ENCODE measurements around the gene LRRC56.
A peak's percentile ranks its signal among the peaks of the same experiment; 100 is the strongest.

The LRRC56 gene

DNA sequence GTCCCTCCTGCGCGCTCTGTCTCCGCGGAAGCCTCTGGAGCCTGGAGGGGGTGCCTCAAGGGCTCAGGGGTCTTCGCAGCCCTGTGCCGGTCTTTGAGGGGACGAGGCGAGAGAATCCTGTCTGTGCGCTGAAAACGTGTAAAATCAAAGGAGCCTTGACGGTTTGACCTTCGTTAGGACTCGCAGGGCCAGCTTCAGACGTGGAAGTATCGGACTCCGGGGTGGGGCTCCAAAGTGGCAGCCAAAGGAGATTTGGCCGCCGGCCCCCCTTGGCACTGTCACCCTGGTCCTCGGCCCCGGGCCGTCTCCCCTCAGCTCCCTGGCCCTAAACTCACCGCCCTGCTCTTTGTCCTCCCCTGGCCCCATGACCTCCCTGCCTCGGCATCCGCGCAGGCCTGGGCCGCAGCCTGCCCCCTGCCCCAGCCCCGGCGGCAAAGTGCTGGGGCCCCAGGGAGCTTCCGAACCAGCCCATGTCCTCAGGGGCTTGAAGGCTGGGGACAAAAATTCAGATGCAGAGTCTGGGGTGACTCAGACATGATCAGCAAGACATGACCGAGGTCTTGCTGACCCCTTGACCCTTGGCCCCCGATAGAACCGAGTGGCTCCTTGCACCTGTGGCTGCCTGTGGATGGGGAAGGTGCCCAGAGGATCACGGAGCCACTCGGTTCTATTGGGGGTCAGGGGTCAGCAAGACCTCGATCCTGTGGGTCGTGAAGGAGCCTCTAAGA is 32.0 kb downstream of the LRRC56 start:
- peaks cover 0 to under 1% of the 10 kb centered on the region in 2 experiments; a peak in 1 of 3 replicates for H3K36me3 ChIP-seq (ENCODE audit: control insufficient read depth in 2 of 2, insufficient read depth in 1 of 2, low read length in 2 of 2)
- ChIA-PET POLR2A (interaction anchor here (0.9 to 1.6 kb wide), 3 partner anchors 10 to 235 kb away, joined by 3 to 4 read pairs (median 4); partner anchors contain the start of gene IRF7), CTCF (interaction anchor here (0.8 kb wide), 1 partner anchor 51 kb away, joined by 4 read pairs; no protein-coding TSS in a partner anchor)
- peak overlapping the region; percentile 73; the same call in 1 of the 2 replicates for H3K27ac ChIP-seq (ENCODE audit: extremely low read depth, low read depth, low read length)
- TF ChIP-seq BCL11B (tag by site-specific recombination; IDR thresholded peaks at IDR 0.05; ENCODE audit: low read depth) (peak; percentile 83), GLIS2 (tag by site-specific recombination; IDR thresholded peaks at IDR 0.05) (0 out of 2 replicates have a peak, but pooled peaks have one; percentile 36), ZBTB8A (tag by site-specific recombination; IDR thresholded peaks at IDR 0.05) (peak; percentile 11; the same call in 1 of the 2 replicates), ZNF350 (tag by site-specific recombination; IDR thresholded peaks at IDR 0.05) (no peak), BCL11A (tag by site-specific recombination; IDR thresholded peaks at IDR 0.05; ENCODE audit: low read depth) (peak; percentile 56; the same call in 1 of the 2 replicates)
- TF ChIP-seq, protein P1, sequence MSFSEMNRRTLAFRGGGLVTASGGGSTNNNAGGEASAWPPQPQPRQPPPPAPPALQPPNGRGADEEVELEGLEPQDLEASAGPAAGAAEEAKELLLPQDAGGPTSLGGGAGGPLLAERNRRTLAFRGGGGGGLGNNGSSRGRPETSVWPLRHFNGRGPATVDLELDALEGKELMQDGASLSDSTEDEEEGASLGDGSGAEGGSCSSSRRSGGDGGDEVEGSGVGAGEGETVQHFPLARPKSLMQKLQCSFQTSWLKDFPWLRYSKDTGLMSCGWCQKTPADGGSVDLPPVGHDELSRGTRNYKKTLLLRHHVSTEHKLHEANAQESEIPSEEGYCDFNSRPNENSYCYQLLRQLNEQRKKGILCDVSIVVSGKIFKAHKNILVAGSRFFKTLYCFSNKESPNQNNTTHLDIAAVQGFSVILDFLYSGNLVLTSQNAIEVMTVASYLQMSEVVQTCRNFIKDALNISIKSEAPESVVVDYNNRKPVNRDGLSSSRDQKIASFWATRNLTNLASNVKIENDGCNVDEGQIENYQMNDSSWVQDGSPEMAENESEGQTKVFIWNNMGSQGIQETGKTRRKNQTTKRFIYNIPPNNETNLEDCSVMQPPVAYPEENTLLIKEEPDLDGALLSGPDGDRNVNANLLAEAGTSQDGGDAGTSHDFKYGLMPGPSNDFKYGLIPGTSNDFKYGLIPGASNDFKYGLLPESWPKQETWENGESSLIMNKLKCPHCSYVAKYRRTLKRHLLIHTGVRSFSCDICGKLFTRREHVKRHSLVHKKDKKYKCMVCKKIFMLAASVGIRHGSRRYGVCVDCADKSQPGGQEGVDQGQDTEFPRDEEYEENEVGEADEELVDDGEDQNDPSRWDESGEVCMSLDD (tag by site-specific recombination; IDR thresholded peaks at IDR 0.05) = no peak
- no peaks in the 10 kb centered on the region; the same call in 1 of the 2 replicates for H3K4me1 ChIP-seq (ENCODE audit: control insufficient read depth, insufficient read depth, low read length)
- no peaks in the 10 kb centered on the region for H3K9me3 ChIP-seq (ENCODE audit: control insufficient read depth, insufficient read depth, low read depth, low read length)
- peak overlapping the region; percentile 51 for H3K4me3 ChIP-seq (ENCODE audit: low read depth, low read length)

GRCh38 chr11:571802-572185 is 34.5 kb downstream of the LRRC56 start:
- H3K4me3 ChIP-seq (ENCODE audit: low read depth, low read length) = no peak overlapping the region
- CTCF ChIA-PET = no interaction called here
- H3K36me3 ChIP-seq (ENCODE audit: control insufficient read depth in 2 of 2, insufficient read depth in 1 of 2, low read length in 2 of 2) = no peaks in the 10 kb centered on the region
- H3K4me1 ChIP-seq (ENCODE audit: control insufficient read depth, insufficient read depth, low read length) = no peaks in the 10 kb centered on the region; the same call in 1 of the 2 replicates
- TF ChIP-seq BCL11A (tag by site-specific recombination; IDR thresholded peaks at IDR 0.05; ENCODE audit: low read depth) (no peak), EGR2 (tag by site-specific recombination; IDR thresholded peaks at IDR 0.05; ENCODE audit: low read depth) (peak; percentile 41; the same call in 1 of the 2 replicates), ZFHX2 (tag by site-specific recombination; conservative IDR thresholded peaks at IDR 0.05) (peak; percentile 39)
- TF ChIP-seq, protein P2, sequence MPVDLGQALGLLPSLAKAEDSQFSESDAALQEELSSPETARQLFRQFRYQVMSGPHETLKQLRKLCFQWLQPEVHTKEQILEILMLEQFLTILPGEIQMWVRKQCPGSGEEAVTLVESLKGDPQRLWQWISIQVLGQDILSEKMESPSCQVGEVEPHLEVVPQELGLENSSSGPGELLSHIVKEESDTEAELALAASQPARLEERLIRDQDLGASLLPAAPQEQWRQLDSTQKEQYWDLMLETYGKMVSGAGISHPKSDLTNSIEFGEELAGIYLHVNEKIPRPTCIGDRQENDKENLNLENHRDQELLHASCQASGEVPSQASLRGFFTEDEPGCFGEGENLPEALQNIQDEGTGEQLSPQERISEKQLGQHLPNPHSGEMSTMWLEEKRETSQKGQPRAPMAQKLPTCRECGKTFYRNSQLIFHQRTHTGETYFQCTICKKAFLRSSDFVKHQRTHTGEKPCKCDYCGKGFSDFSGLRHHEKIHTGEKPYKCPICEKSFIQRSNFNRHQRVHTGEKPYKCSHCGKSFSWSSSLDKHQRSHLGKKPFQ (tag by site-specific recombination; IDR thresholded peaks at IDR 0.05) = peak; percentile 6; the same call in 1 of the 2 replicates
- TF ChIP-seq, protein P3, sequence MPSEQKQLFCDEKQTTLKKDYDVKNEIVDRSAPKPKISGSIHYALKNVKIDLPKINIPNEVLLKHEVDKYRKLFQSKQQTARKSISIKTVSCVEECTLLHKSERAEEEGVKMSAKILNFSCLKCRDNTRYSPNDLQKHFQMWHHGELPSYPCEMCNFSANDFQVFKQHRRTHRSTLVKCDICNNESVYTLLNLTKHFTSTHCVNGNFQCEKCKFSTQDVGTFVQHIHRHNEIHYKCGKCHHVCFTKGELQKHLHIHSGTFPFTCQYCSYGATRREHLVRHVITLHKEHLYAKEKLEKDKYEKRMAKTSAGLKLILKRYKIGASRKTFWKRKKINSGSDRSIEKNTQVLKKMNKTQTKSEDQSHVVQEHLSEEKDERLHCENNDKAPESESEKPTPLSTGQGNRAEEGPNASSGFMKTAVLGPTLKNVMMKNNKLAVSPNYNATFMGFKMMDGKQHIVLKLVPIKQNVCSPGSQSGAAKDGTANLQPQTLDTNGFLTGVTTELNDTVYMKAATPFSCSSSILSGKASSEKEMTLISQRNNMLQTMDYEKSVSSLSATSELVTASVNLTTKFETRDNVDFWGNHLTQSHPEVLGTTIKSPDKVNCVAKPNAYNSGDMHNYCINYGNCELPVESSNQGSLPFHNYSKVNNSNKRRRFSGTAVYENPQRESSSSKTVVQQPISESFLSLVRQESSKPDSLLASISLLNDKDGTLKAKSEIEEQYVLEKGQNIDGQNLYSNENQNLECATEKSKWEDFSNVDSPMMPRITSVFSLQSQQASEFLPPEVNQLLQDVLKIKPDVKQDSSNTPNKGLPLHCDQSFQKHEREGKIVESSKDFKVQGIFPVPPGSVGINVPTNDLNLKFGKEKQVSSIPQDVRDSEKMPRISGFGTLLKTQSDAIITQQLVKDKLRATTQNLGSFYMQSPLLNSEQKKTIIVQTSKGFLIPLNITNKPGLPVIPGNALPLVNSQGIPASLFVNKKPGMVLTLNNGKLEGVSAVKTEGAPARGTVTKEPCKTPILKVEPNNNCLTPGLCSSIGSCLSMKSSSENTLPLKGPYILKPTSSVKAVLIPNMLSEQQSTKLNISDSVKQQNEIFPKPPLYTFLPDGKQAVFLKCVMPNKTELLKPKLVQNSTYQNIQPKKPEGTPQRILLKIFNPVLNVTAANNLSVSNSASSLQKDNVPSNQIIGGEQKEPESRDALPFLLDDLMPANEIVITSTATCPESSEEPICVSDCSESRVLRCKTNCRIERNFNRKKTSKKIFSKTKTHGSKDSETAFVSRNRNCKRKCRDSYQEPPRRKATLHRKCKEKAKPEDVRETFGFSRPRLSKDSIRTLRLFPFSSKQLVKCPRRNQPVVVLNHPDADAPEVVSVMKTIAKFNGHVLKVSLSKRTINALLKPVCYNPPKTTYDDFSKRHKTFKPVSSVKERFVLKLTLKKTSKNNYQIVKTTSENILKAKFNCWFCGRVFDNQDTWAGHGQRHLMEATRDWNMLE (tag by site-specific recombination; conservative IDR thresholded peaks at IDR 0.05; ENCODE audit: low read depth) = no peak
- POLR2A ChIA-PET = interaction anchor here (0.7 to 1.6 kb wide), 2 partner anchors 10 to 12 kb away, joined by 3 to 4 read pairs; no protein-coding TSS in a partner anchor
- no peaks in the 10 kb centered on the region for H3K9me3 ChIP-seq (ENCODE audit: control insufficient read depth, insufficient read depth, low read depth, low read length)
- no peak overlapping the region for H3K27ac ChIP-seq (ENCODE audit: extremely low read depth, low read depth, low read length)

Measured in HEK293 (cell line).